Measurements from ENCODE around the gene DCDC2C. TPM values are rescaled to one million over a fixed set of nuclear protein-coding genes. Genes with fewer than 3 reads are reported as not detected.

DCDC2C gene
- total and polyA plus RNA-seq, 2 donors (not counting 1 experiment from before 2014, with no cell fraction given): not detected

DNA sequence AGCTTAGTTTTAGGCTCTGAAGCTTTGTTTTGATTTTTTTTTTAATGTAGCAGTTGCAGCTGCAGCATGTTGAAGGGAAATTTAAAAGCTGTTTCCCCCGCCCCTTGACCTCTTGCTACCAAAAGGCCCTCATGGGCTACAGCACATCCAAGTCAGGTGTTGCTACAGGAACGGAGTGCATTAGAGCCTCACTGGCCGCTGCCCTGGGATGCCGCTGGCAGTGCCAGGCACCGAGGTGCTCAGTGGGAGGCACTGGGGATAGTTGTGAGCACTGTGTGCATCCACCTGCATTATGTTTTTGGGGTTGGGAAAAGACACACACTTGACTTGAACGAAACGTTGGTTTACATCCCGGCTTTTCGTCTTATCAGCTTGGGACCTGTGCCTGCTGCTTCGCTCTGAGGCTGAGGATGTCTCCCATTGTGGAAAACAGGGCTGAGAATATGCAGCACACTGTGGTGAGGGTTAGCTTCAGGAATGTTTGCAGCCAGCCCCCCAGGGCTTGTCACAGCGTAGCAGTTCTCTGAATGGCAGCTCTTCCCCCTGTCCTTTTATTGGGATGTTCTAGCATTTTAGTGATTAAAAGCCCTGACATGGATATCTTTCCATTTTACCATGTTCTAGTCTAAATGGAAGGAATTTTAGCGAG is 24.1 kb downstream of the DCDC2C start:
- H2AFZ ChIP-seq (ENCODE audit: low read length): no peak overlapping the region
- H3K4me3 ChIP-seq (replicated peaks in 1 of 4; ENCODE audit: control extremely low read depth in 1 of 4, insufficient read depth in 1 of 4, low read depth in 3 of 4, low read length in 4 of 4): no peak overlapping the region
- no peaks in the 10 kb centered on the region for H3K4me1 ChIP-seq (ENCODE audit: control insufficient read depth, extremely low read depth, insufficient read depth, low read length)
- peaks cover 4% of the 10 kb centered on the region for H3K27me3 ChIP-seq (ENCODE audit: control insufficient read depth, insufficient read depth, low read length)
- no peak for DNase-seq (ENCODE audit: low read depth in 2 of 2)
- TF ChIP-seq EZH2 (IDR thresholded peaks at IDR 0.05; ENCODE audit: low read length, missing control alignments): no peak
- TF ChIP-seq, protein P1, sequence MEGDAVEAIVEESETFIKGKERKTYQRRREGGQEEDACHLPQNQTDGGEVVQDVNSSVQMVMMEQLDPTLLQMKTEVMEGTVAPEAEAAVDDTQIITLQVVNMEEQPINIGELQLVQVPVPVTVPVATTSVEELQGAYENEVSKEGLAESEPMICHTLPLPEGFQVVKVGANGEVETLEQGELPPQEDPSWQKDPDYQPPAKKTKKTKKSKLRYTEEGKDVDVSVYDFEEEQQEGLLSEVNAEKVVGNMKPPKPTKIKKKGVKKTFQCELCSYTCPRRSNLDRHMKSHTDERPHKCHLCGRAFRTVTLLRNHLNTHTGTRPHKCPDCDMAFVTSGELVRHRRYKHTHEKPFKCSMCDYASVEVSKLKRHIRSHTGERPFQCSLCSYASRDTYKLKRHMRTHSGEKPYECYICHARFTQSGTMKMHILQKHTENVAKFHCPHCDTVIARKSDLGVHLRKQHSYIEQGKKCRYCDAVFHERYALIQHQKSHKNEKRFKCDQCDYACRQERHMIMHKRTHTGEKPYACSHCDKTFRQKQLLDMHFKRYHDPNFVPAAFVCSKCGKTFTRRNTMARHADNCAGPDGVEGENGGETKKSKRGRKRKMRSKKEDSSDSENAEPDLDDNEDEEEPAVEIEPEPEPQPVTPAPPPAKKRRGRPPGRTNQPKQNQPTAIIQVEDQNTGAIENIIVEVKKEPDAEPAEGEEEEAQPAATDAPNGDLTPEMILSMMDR (conservative IDR thresholded peaks at IDR 0.05 in 1 of 2, IDR thresholded peaks at IDR 0.05 in 1 of 2; ENCODE audit: low read depth in 1 of 2, low read length in 2 of 2): no peak
- no peaks in the 10 kb centered on the region for H3K79me2 ChIP-seq (ENCODE audit: control insufficient read depth, insufficient read depth, low read length)
- H3K27ac ChIP-seq (ENCODE audit: insufficient read depth, low read length): no peak overlapping the region
- no peaks in the 10 kb centered on the region for H3K9me3 ChIP-seq (ENCODE audit: control insufficient read depth, insufficient read depth, low read depth, low read length)
- H3K36me3 ChIP-seq (ENCODE audit: control insufficient read depth, insufficient read depth, low read length): no peaks in the 10 kb centered on the region
- no peaks in the 10 kb centered on the region for H4K20me1 ChIP-seq (ENCODE audit: control insufficient read depth, extremely low read depth, insufficient read depth, low read length)
- H3K4me2 ChIP-seq (ENCODE audit: extremely low read depth, insufficient read depth, low read length): no peak overlapping the region
- H3K9ac ChIP-seq (ENCODE audit: insufficient read depth, low read length): no peak overlapping the region

DNA sequence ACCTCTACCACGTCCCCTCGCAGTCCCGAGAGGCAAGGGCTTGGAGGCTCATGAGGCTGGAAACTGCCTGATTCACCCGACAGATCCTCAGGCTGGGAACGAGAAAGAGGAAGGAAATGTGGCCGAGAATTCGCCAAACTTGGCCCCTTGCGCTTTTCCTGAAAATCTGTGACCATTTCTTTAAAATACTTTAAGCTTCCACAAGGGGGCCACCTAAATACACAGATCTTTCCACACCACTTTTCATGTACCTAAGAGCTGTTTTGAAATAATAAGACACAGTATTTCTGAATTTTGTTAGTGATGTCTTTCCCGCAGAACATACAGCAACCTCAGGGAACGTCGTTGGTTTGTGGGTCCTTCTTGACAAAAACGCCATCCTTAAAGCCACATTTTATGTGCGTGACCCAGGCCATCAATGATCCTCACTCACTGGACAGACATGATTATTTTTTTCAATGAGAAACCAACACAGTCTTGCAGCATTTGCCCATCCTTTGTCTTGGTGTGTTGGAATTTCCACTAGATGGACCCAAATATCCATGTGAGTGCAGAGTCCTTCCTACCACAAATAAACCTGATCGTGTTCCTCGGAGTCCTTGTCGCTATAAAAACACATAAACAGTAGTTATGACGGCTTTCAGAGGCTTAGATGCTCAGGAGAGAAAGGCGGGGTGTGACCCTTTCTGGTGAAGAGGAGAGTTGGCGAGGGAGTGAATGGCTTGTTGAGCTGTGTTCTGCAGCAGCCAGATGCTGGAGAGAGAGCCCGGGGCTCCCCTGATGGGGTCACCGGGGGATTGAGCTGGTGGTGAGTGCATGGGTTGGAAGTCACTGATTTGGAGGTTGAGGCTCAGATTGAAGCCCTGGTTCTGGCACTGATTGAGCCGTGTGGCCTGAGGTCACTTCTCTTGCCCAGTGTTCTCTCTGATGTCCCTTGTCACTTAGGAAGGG is 25.0 kb downstream of the DCDC2C start:
- H3K9ac ChIP-seq (ENCODE audit: insufficient read depth, low read length): no peak overlapping the region
- H4K20me1 ChIP-seq (ENCODE audit: control insufficient read depth, extremely low read depth, insufficient read depth, low read length): no peaks in the 10 kb centered on the region
- H3K4me2 ChIP-seq (ENCODE audit: extremely low read depth, insufficient read depth, low read length): no peak overlapping the region
- DNase-seq (ENCODE audit: low read depth in 2 of 2): peak; percentile 19 to 76
- no peaks in the 10 kb centered on the region for H3K9me3 ChIP-seq (ENCODE audit: control insufficient read depth, insufficient read depth, low read depth, low read length)
- no peaks in the 10 kb centered on the region for H3K36me3 ChIP-seq (ENCODE audit: control insufficient read depth, insufficient read depth, low read length)
- H2AFZ ChIP-seq (ENCODE audit: low read length): no peak overlapping the region
- no peaks in the 10 kb centered on the region for H3K79me2 ChIP-seq (ENCODE audit: control insufficient read depth, insufficient read depth, low read length)
- no peaks in the 10 kb centered on the region for H3K4me1 ChIP-seq (ENCODE audit: control insufficient read depth, extremely low read depth, insufficient read depth, low read length)
- H3K4me3 ChIP-seq (replicated peaks in 1 of 4; ENCODE audit: control extremely low read depth in 1 of 4, insufficient read depth in 1 of 4, low read depth in 3 of 4, low read length in 4 of 4): no peak overlapping the region
- TF ChIP-seq, protein P1 (conservative IDR thresholded peaks at IDR 0.05 in 1 of 2, IDR thresholded peaks at IDR 0.05 in 1 of 2; ENCODE audit: low read depth in 1 of 2, low read length in 2 of 2): peak; percentile 51 to 52
- no peak for TF ChIP-seq EZH2 (IDR thresholded peaks at IDR 0.05; ENCODE audit: low read length, missing control alignments)
- H3K27ac ChIP-seq (ENCODE audit: insufficient read depth, low read length): no peak overlapping the region
- H3K27me3 ChIP-seq (ENCODE audit: control insufficient read depth, insufficient read depth, low read length): peaks cover 4% of the 10 kb centered on the region

DNA sequence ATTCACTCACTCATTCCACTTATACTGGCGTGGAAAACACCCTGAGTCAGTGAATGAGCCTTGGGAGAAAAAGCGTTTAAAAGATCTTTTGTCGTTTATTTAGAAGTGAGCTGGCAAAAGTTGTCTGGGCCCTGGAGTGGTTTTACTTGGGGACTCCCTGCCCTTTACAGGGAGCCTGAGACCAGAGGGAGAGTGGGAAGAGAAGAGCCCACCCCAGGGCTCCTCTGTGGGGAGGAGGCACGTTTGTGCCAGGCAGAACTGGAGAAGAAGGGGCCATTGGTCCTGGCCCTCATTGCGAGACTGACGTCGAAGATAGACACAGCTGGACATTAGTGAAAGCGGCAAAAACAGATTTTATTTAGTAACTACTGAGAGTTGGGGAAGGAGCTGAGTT is 25.7 kb downstream of the DCDC2C start:
- no peak overlapping the region for H3K9ac ChIP-seq (ENCODE audit: insufficient read depth, low read length)
- no peak overlapping the region for H3K4me2 ChIP-seq (ENCODE audit: extremely low read depth, insufficient read depth, low read length)
- H4K20me1 ChIP-seq (ENCODE audit: control insufficient read depth, extremely low read depth, insufficient read depth, low read length): no peaks in the 10 kb centered on the region
- H3K27me3 ChIP-seq (ENCODE audit: control insufficient read depth, insufficient read depth, low read length): peaks cover 4% of the 10 kb centered on the region
- H3K4me3 ChIP-seq (replicated peaks in 1 of 4; ENCODE audit: control extremely low read depth in 1 of 4, insufficient read depth in 1 of 4, low read depth in 3 of 4, low read length in 4 of 4): no peak overlapping the region
- no peak overlapping the region for H3K27ac ChIP-seq (ENCODE audit: insufficient read depth, low read length)
- TF ChIP-seq EZH2 (IDR thresholded peaks at IDR 0.05; ENCODE audit: low read length, missing control alignments): no peak
- TF ChIP-seq, protein P1 (conservative IDR thresholded peaks at IDR 0.05 in 1 of 2, IDR thresholded peaks at IDR 0.05 in 1 of 2; ENCODE audit: low read depth in 1 of 2, low read length in 2 of 2): no peak
- no peaks in the 10 kb centered on the region for H3K4me1 ChIP-seq (ENCODE audit: control insufficient read depth, extremely low read depth, insufficient read depth, low read length)
- H2AFZ ChIP-seq (ENCODE audit: low read length): no peak overlapping the region
- no peak for DNase-seq (ENCODE audit: low read depth in 2 of 2)
- no peaks in the 10 kb centered on the region for H3K36me3 ChIP-seq (ENCODE audit: control insufficient read depth, insufficient read depth, low read length)
- no peaks in the 10 kb centered on the region for H3K9me3 ChIP-seq (ENCODE audit: control insufficient read depth, insufficient read depth, low read depth, low read length)
- H3K79me2 ChIP-seq (ENCODE audit: control insufficient read depth, insufficient read depth, low read length): no peaks in the 10 kb centered on the region

All from fibroblast of lung (primary cell).